ENCODE results near the gene MAP3K3. TPM values are rescaled to one million over a fixed set of nuclear protein-coding genes. Genes with fewer than 3 reads are reported as not detected.

The MAP3K3 gene
- polyA plus RNA-seq, 1 experiment: 15.3 TPM

DNA sequence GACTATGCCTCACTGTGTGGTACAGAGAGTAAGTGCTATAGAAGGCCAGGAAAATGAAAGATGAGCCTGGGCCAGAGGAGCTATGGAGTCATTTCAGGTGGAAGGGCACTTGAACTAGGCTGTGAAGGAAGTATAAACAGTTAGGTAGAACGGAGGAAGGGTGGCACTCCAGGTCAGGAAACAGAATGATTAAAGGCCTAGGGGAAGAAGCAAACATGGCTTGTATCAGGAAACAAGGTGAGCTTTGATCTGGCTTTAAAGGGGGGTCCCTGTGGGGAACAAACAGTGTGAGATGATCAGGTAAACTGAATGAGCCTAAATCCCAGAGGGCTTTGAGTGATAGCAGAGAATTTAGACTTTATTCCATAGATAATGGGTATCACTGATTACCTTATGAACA, 16.9 kb downstream of the MAP3K3 start:
- H3K4me3 ChIP-seq (ENCODE audit: low read depth, low read length): no peak overlapping the region
- ChIA-PET POLR2A (interaction anchor here (0.6 kb wide), 1 partner anchor 830 kb away, joined by 5 read pairs; no protein-coding TSS in a partner anchor), CTCF (interaction anchor here (1.0 to 1.1 kb wide), 2 partner anchors 27 to 213 kb away, joined by 3 to 5 read pairs; no protein-coding TSS in a partner anchor)
- TF ChIP-seq, protein P1, sequence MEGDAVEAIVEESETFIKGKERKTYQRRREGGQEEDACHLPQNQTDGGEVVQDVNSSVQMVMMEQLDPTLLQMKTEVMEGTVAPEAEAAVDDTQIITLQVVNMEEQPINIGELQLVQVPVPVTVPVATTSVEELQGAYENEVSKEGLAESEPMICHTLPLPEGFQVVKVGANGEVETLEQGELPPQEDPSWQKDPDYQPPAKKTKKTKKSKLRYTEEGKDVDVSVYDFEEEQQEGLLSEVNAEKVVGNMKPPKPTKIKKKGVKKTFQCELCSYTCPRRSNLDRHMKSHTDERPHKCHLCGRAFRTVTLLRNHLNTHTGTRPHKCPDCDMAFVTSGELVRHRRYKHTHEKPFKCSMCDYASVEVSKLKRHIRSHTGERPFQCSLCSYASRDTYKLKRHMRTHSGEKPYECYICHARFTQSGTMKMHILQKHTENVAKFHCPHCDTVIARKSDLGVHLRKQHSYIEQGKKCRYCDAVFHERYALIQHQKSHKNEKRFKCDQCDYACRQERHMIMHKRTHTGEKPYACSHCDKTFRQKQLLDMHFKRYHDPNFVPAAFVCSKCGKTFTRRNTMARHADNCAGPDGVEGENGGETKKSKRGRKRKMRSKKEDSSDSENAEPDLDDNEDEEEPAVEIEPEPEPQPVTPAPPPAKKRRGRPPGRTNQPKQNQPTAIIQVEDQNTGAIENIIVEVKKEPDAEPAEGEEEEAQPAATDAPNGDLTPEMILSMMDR (IDR thresholded peaks at IDR 0.05; ENCODE audit: low read depth, low read length): no peak
- H3K27ac ChIP-seq (ENCODE audit: low read depth, low read length): no peak overlapping the region
- H3K9me3 ChIP-seq (ENCODE audit: control insufficient read depth, insufficient read depth, low read length): no peaks in the 10 kb centered on the region
- DNase-seq (ENCODE audit: low read depth, low spot score): no peak
- no peaks in the 10 kb centered on the region for H3K27me3 ChIP-seq (ENCODE audit: control insufficient read depth, insufficient read depth, low read length)

DNA sequence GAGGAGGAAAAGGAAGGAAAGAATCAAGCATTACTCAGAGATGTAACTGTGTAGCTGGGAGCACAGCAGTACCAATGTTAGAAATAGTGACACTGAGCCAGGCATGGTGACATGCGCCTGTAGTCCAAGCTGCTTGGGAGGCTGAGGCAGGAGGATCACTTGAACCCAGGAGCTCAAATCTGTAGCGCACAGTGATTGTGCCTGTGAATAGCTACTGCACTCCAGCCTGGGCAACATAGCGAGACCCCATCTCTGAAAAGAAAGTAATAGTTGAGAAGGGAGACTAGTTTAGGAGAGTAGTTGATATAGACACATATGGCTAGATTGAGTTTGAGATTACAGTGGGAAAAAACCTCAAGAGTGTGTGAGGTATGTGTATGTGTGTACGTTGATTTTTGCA, 17.8 kb downstream of the MAP3K3 start:
- CTCF ChIA-PET: interaction anchor here (1.0 to 1.1 kb wide), 2 partner anchors 28 to 214 kb away, joined by 3 to 5 read pairs; no protein-coding TSS in a partner anchor

DNA sequence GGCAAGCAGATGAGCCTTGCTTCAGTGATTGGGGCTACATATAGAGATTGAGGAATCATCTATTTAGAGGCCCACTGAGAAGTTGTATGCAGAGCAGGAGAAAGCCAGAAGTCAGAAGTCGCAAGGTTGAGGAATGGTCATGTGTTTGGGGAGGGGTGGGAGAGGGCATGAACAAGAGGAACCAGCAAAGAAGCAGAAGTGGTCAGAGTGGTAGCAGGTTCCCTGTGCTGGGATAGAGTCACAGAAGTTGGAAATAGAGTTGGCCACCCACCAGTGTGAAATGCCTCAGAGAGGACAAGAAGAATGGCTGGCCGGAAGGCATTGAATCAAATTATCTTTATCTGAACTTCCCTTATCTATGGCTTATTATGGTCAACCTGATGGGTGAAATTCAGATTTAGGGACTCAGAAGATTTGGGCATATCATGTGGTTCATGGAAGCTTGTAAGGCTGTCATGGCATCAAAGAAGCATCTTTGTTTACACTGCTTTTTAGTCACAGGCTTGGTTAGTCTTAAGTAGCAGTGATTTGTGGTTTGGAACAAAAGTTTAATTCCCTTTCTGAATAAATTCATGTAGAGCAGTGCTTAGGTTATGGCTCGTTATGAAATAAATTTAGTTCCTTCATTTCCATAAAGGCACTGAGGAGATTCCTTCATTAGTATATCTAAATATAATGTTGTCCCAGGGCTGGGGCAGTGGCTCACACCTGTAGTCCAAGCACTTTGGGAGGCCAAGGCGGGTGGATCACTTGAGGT, 19.7 kb downstream of the MAP3K3 start:
- ChIA-PET CTCF (no interaction called here), POLR2A (no interaction called here)
- Histone ChIP-seq H3K9me3 (ENCODE audit: control insufficient read depth, insufficient read depth, low read length) (no peaks in the 10 kb centered on the region), H3K27ac (ENCODE audit: low read depth, low read length) (no peak overlapping the region), H3K4me3 (ENCODE audit: low read depth, low read length) (no peak overlapping the region), H3K27me3 (ENCODE audit: control insufficient read depth, insufficient read depth, low read length) (no peaks in the 10 kb centered on the region)
- TF ChIP-seq, protein P1 (IDR thresholded peaks at IDR 0.05; ENCODE audit: low read depth, low read length): no peak
- DNase-seq (ENCODE audit: low read depth, low spot score): no peak

More for the DNA sequence above, 17.8 kb downstream of the MAP3K3 start:
- Histone ChIP-seq H3K27me3 (ENCODE audit: control insufficient read depth, insufficient read depth, low read length) (no peaks in the 10 kb centered on the region), H3K27ac (ENCODE audit: low read depth, low read length) (no peak overlapping the region), H3K9me3 (ENCODE audit: control insufficient read depth, insufficient read depth, low read length) (no peaks in the 10 kb centered on the region), H3K4me3 (ENCODE audit: low read depth, low read length) (no peak overlapping the region)
- DNase-seq (ENCODE audit: low read depth, low spot score): no peak
- TF ChIP-seq, protein P1 (IDR thresholded peaks at IDR 0.05; ENCODE audit: low read depth, low read length): no peak
- POLR2A ChIA-PET: interaction anchor here (0.6 kb wide), 1 partner anchor 17 kb away, joined by 3 read pairs; no protein-coding TSS in a partner anchor

DNA sequence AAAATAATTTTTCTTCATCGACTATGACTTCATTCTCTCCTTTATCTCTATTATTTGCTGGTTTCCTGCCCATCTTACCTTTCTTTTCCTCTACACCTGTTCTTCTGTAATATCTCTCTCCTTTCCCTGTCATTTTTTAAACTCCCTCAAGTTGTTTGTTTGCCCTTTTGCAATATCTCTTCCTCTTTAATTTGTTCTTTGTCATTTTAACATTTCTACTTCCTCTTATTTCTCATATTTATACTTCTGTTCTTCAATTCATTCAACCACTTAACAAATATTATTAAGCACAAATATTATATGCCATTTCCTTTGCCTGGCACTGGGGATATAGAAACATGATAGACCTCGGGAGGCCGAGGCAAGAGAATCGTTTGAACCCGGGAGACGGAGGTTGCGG, 22.6 kb downstream of the MAP3K3 start:
- no peaks in the 10 kb centered on the region for H3K9me3 ChIP-seq (ENCODE audit: control insufficient read depth, insufficient read depth, low read length)
- POLR2A ChIA-PET: no interaction called here
- CTCF ChIA-PET: interaction anchor here (1.2 kb wide), 1 partner anchor 219 kb away, joined by 4 read pairs; no protein-coding TSS in a partner anchor

More for the DNA sequence above, 22.6 kb downstream of the MAP3K3 start:
- H3K27me3 ChIP-seq (ENCODE audit: control insufficient read depth, insufficient read depth, low read length): no peaks in the 10 kb centered on the region
- TF ChIP-seq, protein P1 (IDR thresholded peaks at IDR 0.05; ENCODE audit: low read depth, low read length): no peak
- DNase-seq (ENCODE audit: low read depth, low spot score): no peak
- H3K4me3 ChIP-seq (ENCODE audit: low read depth, low read length): no peak overlapping the region
- no peak overlapping the region for H3K27ac ChIP-seq (ENCODE audit: low read depth, low read length)
